ENCODE results near the gene TBC1D9B. TPM values are rescaled to one million over a fixed set of nuclear protein-coding genes. Genes with fewer than 3 reads are reported as not detected.

The TBC1D9B gene
- total and polyA plus RNA-seq, 8 donors = 42.1 to 87.2 (median 54.9) TPM

- no peaks in the 10 kb centered on the region for H3K9me3 ChIP-seq
- H3K27me3 ChIP-seq = no peaks in the 10 kb centered on the region
- TF ChIP-seq CTCF (IDR thresholded peaks at IDR 0.05) = no peak
- no peak overlapping the region for H3K27ac ChIP-seq
- H3K4me3 ChIP-seq = no peak overlapping the region
- FAIRE-seq (no peak), ATAC-seq (peak in 1 of 4 donors; percentile 39), DNase-seq (peak in 1 of 6 donors; percentile 5)
- H3K4me1 ChIP-seq = peaks cover 0 to 5% (median 0%) of the 10 kb centered on the region in 3 donors
- intact Hi-C loops (cut with DNase I) = no loop called here
- peaks cover 0 to 33% (median 0%) of the 10 kb centered on the region in 3 donors for H3K36me3 ChIP-seq
- 88 to 89% methylated on average over 8 of the region's 8 CpGs for WGBS, 2 donors
Measured at GRCh38 chr5:179852993-179853547, 54.6 kb downstream of the TBC1D9B start.

GRCh38 chr5:179841621-179842020 is 66.1 kb downstream of the TBC1D9B start:
- WGBS, 2 donors = 52 to 65% methylated on average over 9 of the region's 9 CpGs
- no peak for TF ChIP-seq CTCF (IDR thresholded peaks at IDR 0.05)
- FAIRE-seq (no peak), DNase-seq (peak; percentile 58 to 87 (median 78)), ATAC-seq (peak; percentile 31 to 74 (median 66))
- intact Hi-C loops (cut with DNase I) = no loop called here
- Histone ChIP-seq H3K4me1 (peaks cover 10 to 20% (median 16%) of the 10 kb centered on the region in 3 donors), H3K36me3 (peaks cover 7 to 21% (median 9%) of the 10 kb centered on the region in 3 donors), H3K9me3 (no peaks in the 10 kb centered on the region), H3K27me3 (no peaks in the 10 kb centered on the region), H3K4me3 (no peak overlapping the region), H3K27ac (peak overlapping the region in 2 of 4 donors; percentile 26 to 33)

- Histone ChIP-seq H3K4me3 (no peak overlapping the region), H3K27me3 (no peaks in the 10 kb centered on the region), H3K36me3 (peaks cover 10 to 30% (median 17%) of the 10 kb centered on the region in 3 donors), H3K9me3 (no peaks in the 10 kb centered on the region), H3K27ac (peak overlapping the region in 2 of 4 donors; percentile 26 to 33), H3K4me1 (peaks cover 10 to 23% (median 20%) of the 10 kb centered on the region in 3 donors)
- ATAC-seq (peak in 1 of 4 donors; percentile 4), DNase-seq (peak in 2 of 6 donors; percentile 28 to 67), FAIRE-seq (no peak)
- intact Hi-C loops (cut with DNase I) = no loop called here
- no peak for TF ChIP-seq CTCF (IDR thresholded peaks at IDR 0.05)
- 81 to 87% methylated on average over 17 of the region's 17 CpGs for WGBS, 2 donors
Measured at GRCh38 chr5:179840766-179841165, 66.9 kb downstream of the TBC1D9B start.

- WGBS, 2 donors = 92 to 95% methylated on average over 11 of the region's 11 CpGs
- ATAC-seq (peak in 1 of 4 donors; percentile 0), FAIRE-seq (no peak), DNase-seq (peak in 3 of 6 donors; percentile 31 to 43 (median 42))
- no peaks in the 10 kb centered on the region for H3K27me3 ChIP-seq
- H3K36me3 ChIP-seq = peaks cover 10 to 34% (median 17%) of the 10 kb centered on the region in 3 donors
- H3K4me1 ChIP-seq = peaks cover 10 to 23% (median 20%) of the 10 kb centered on the region in 3 donors
- no peak overlapping the region for H3K4me3 ChIP-seq
- no peaks in the 10 kb centered on the region for H3K9me3 ChIP-seq
- no peak for TF ChIP-seq CTCF (IDR thresholded peaks at IDR 0.05)
- intact Hi-C loops (cut with DNase I) = no loop called here
- H3K27ac ChIP-seq = no peak overlapping the region
Measured at GRCh38 chr5:179840321-179840720, 67.4 kb downstream of the TBC1D9B start.

Data from pancreas (tissue), 10 donors.